ENCODE results near the gene PARG.
"Not testable (repeated sequence)": the region's sequence is repeated elsewhere in the genome, so short reads cannot be mapped to it uniquely, and the experiment has no call there.

PARG gene
- long read RNA-seq, partial matches to known transcripts, result 17 of 175 reads
- long read RNA-seq, other reads (novel, unspliced or antisense), result 158 of 175 reads

GRCh38 chr10:49941447-49942338 is at the start of gene PARG, which contains the start of gene TIMM23B:
TSS of gene PARG (minus strand) at chr10:49942027. CDS start at chr10:49941725, 302 bp downstream.
TSS of gene TIMM23B (plus strand) at chr10:49942053. CDS start at chr10:49942195, 142 bp downstream.
- DNase-seq (ENCODE audit: low read depth in 1 of 2, low spot score in 1 of 2), result peak; percentile 57 to 76
- H3K27me3 ChIP-seq (ENCODE audit: insufficient read depth, poor library complexity, severe bottlenecking), result not testable (repeated sequence)
- Histone ChIP-seq H3K27ac (replicated peaks) (peak within 1 kb of the TSS; percentile 80), H3K4me3 (replicated peaks; ENCODE audit: insufficient read depth, low read length) (peak within 1 kb of the TSS; percentile 61)
- TF ChIP-seq GABPA (IDR thresholded peaks at IDR 0.05; ENCODE audit: low read depth) (peak; percentile 85), POLR2AphosphoS5 (IDR thresholded peaks at IDR 0.05; ENCODE audit: low read depth) (peak; percentile 51; the same call in 1 of the 2 replicates), SPI1 (IDR thresholded peaks at IDR 0.05; ENCODE audit: borderline replicate concordance, low read depth) (peak; percentile 74)

- not testable (repeated sequence) for H3K27ac ChIP-seq (replicated peaks); DNase-seq (ENCODE audit: low read depth in 1 of 2, low spot score in 1 of 2); H3K27me3 ChIP-seq (ENCODE audit: insufficient read depth, poor library complexity, severe bottlenecking); H3K4me3 ChIP-seq (replicated peaks; ENCODE audit: insufficient read depth, low read length)
Measured at GRCh38 chr10:49988376-49988775, 46.5 kb upstream of the PARG start, which contains the start of gene AGAP6. TSS of gene AGAP6 (plus strand) at chr10:49988406. CDS start at chr10:49988716, 310 bp downstream.

GRCh38 chr10:49987207-49987606 is 45.4 kb upstream of the PARG start:
- peak in 1 of 2 experiments; percentile 51 for DNase-seq (ENCODE audit: low read depth in 1 of 2, low spot score in 1 of 2)
- H3K27ac ChIP-seq (replicated peaks); H3K27me3 ChIP-seq (ENCODE audit: insufficient read depth, poor library complexity, severe bottlenecking); H3K4me3 ChIP-seq (replicated peaks; ENCODE audit: insufficient read depth, low read length): not testable (repeated sequence)

GRCh38 chr10:49977756-49978155 is 35.9 kb upstream of the PARG start:
- H3K4me3 ChIP-seq (replicated peaks; ENCODE audit: insufficient read depth, low read length); DNase-seq (ENCODE audit: low read depth in 1 of 2, low spot score in 1 of 2); H3K27me3 ChIP-seq (ENCODE audit: insufficient read depth, poor library complexity, severe bottlenecking); H3K27ac ChIP-seq (replicated peaks): not testable (repeated sequence)

GRCh38 chr10:49972094-49972493 is 30.3 kb upstream of the PARG start:
- H3K27ac ChIP-seq (replicated peaks); DNase-seq (ENCODE audit: low read depth in 1 of 2, low spot score in 1 of 2); H3K4me3 ChIP-seq (replicated peaks; ENCODE audit: insufficient read depth, low read length); H3K27me3 ChIP-seq (ENCODE audit: insufficient read depth, poor library complexity, severe bottlenecking): not testable (repeated sequence)

- not testable (repeated sequence) for DNase-seq (ENCODE audit: low read depth in 1 of 2, low spot score in 1 of 2); H3K27ac ChIP-seq (replicated peaks); H3K4me3 ChIP-seq (replicated peaks; ENCODE audit: insufficient read depth, low read length); H3K27me3 ChIP-seq (ENCODE audit: insufficient read depth, poor library complexity, severe bottlenecking)
Measured at GRCh38 chr10:49971466-49971865, 29.6 kb upstream of the PARG start.

- not testable (repeated sequence) for H3K4me3 ChIP-seq (replicated peaks; ENCODE audit: insufficient read depth, low read length); DNase-seq (ENCODE audit: low read depth in 1 of 2, low spot score in 1 of 2); H3K27me3 ChIP-seq (ENCODE audit: insufficient read depth, poor library complexity, severe bottlenecking); H3K27ac ChIP-seq (replicated peaks)
Measured at GRCh38 chr10:49970331-49970857, 28.6 kb upstream of the PARG start.

GRCh38 chr10:49953122-49953521 is 11.3 kb upstream of the PARG start:
- H3K27me3 ChIP-seq (ENCODE audit: insufficient read depth, poor library complexity, severe bottlenecking); H3K27ac ChIP-seq (replicated peaks); DNase-seq (ENCODE audit: low read depth in 1 of 2, low spot score in 1 of 2); H3K4me3 ChIP-seq (replicated peaks; ENCODE audit: insufficient read depth, low read length): not testable (repeated sequence)

GRCh38 chr10:49952006-49952405 is 10.2 kb upstream of the PARG start:
- H3K4me3 ChIP-seq (replicated peaks; ENCODE audit: insufficient read depth, low read length); DNase-seq (ENCODE audit: low read depth in 1 of 2, low spot score in 1 of 2); H3K27ac ChIP-seq (replicated peaks); H3K27me3 ChIP-seq (ENCODE audit: insufficient read depth, poor library complexity, severe bottlenecking): not testable (repeated sequence)

- not testable (repeated sequence) for H3K27me3 ChIP-seq (ENCODE audit: insufficient read depth, poor library complexity, severe bottlenecking); H3K27ac ChIP-seq (replicated peaks); H3K4me3 ChIP-seq (replicated peaks; ENCODE audit: insufficient read depth, low read length); DNase-seq (ENCODE audit: low read depth in 1 of 2, low spot score in 1 of 2)
Measured at GRCh38 chr10:49948737-49949136, 6.9 kb upstream of the PARG start.

GRCh38 chr10:49948142-49948541 is 6.3 kb upstream of the PARG start:
- H3K4me3 ChIP-seq (replicated peaks; ENCODE audit: insufficient read depth, low read length); H3K27ac ChIP-seq (replicated peaks); H3K27me3 ChIP-seq (ENCODE audit: insufficient read depth, poor library complexity, severe bottlenecking); DNase-seq (ENCODE audit: low read depth in 1 of 2, low spot score in 1 of 2): not testable (repeated sequence)

GRCh38 chr10:49943607-49944006 is 1.8 kb upstream of the PARG start:
- H3K27ac ChIP-seq (replicated peaks); H3K27me3 ChIP-seq (ENCODE audit: insufficient read depth, poor library complexity, severe bottlenecking); DNase-seq (ENCODE audit: low read depth in 1 of 2, low spot score in 1 of 2); H3K4me3 ChIP-seq (replicated peaks; ENCODE audit: insufficient read depth, low read length): not testable (repeated sequence)

GRCh38 chr10:49942339-49942705 is 495 bp upstream of the PARG start:
- H3K4me3 ChIP-seq (replicated peaks; ENCODE audit: insufficient read depth, low read length), result peak overlapping the region; percentile 61
- H3K27me3 ChIP-seq (ENCODE audit: insufficient read depth, poor library complexity, severe bottlenecking); DNase-seq (ENCODE audit: low read depth in 1 of 2, low spot score in 1 of 2): not testable (repeated sequence)
- H3K27ac ChIP-seq (replicated peaks), result peak overlapping the region; percentile 80

- not testable (repeated sequence) for H3K27me3 ChIP-seq (ENCODE audit: insufficient read depth, poor library complexity, severe bottlenecking); DNase-seq (ENCODE audit: low read depth in 1 of 2, low spot score in 1 of 2); H3K4me3 ChIP-seq (replicated peaks; ENCODE audit: insufficient read depth, low read length); H3K27ac ChIP-seq (replicated peaks)
Measured at GRCh38 chr10:49931959-49932728, 9.7 kb downstream of the PARG start.

Measured in HL-60 (cell line).